ENCODE results near the gene RIMS4. TPM values are rescaled to one million over a fixed set of nuclear protein-coding genes. Genes with fewer than 3 reads are reported as not detected.

RIMS4 gene
- total RNA-seq, 1 donor from 2014 or later: 5.3 TPM

GRCh38 chr20:44799691-44800090 is 10.7 kb downstream of the RIMS4 start:
- TF ChIP-seq CTCF (IDR thresholded peaks at IDR 0.05): no peak
- no peak overlapping the region for H3K9ac ChIP-seq

GRCh38 chr20:44796758-44797457 is 13.4 kb downstream of the RIMS4 start:
- Histone ChIP-seq H3K27me3 (no peaks in the 10 kb centered on the region), H3K79me2 (ENCODE audit: low read depth) (no peaks in the 10 kb centered on the region), H3K4me2 (no peak overlapping the region), H3K36me3 (no peaks in the 10 kb centered on the region), H3K4me1 (peaks cover 8% of the 10 kb centered on the region), H2AFZ (replicated peaks) (no peak overlapping the region), H3K9ac (no peak overlapping the region), H3K9me3 (ENCODE audit: low read depth) (no peaks in the 10 kb centered on the region), H3F3A (ENCODE audit: low read depth) (no peaks in the 10 kb centered on the region), H4K20me1 (ENCODE audit: low read depth) (peaks cover 5% of the 10 kb centered on the region), H3K4me3 (no peak overlapping the region), H3K27ac (no peak overlapping the region)
- peaks cover 15% of the 10 kb centered on the region for H3K4me1 Mint-ChIP-seq
- no peaks in the 10 kb centered on the region for H3K9me3 Mint-ChIP-seq
- no peak overlapping the region for H3K4me3 Mint-ChIP-seq
- peaks cover 8% of the 10 kb centered on the region for H3K27me3 Mint-ChIP-seq (ENCODE audit: insufficient read depth, low read depth)
- DNase-seq (ENCODE audit: low spot score): no peak
- no peaks in the 10 kb centered on the region for H3K36me3 Mint-ChIP-seq
- TF ChIP-seq EZH2phosphoT487 (IDR thresholded peaks at IDR 0.05) (no peak), CTCF (IDR thresholded peaks at IDR 0.05) (no peak), EZH2 (IDR thresholded peaks at IDR 0.05) (no peak)
- no peak overlapping the region for H3K27ac Mint-ChIP-seq

More at GRCh38 chr20:44799691-44800090, 10.7 kb downstream of the RIMS4 start:
- Mint-ChIP-seq H3K36me3 (no peaks in the 10 kb centered on the region), H3K27me3 (ENCODE audit: insufficient read depth, low read depth) (peaks cover 6% of the 10 kb centered on the region), H3K4me1 (peaks cover 20% of the 10 kb centered on the region), H3K9me3 (no peaks in the 10 kb centered on the region), H3K4me3 (no peak overlapping the region), H3K27ac (no peak overlapping the region)
- no peak overlapping the region for H3K27ac ChIP-seq
- no peaks in the 10 kb centered on the region for H3K9me3 ChIP-seq (ENCODE audit: low read depth)
- no peaks in the 10 kb centered on the region for H3K27me3 ChIP-seq
- peaks cover 8% of the 10 kb centered on the region for H3K4me1 ChIP-seq
- H3K4me2 ChIP-seq: no peak overlapping the region
- peaks cover 5% of the 10 kb centered on the region for H4K20me1 ChIP-seq (ENCODE audit: low read depth)
- no peaks in the 10 kb centered on the region for H3K36me3 ChIP-seq
- no peaks in the 10 kb centered on the region for H3F3A ChIP-seq (ENCODE audit: low read depth)
- no peak overlapping the region for H2AFZ ChIP-seq (replicated peaks)
- H3K79me2 ChIP-seq (ENCODE audit: low read depth): no peaks in the 10 kb centered on the region
- DNase-seq (ENCODE audit: low spot score): no peak
- H3K4me3 ChIP-seq: no peak overlapping the region

- H3K27ac Mint-ChIP-seq: no peak overlapping the region
- H3K4me2 ChIP-seq: no peak overlapping the region
Observed at GRCh38 chr20:44796311-44796710, 14.0 kb downstream of the RIMS4 start.

More at GRCh38 chr20:44796311-44796710, 14.0 kb downstream of the RIMS4 start:
- TF ChIP-seq EZH2phosphoT487 (IDR thresholded peaks at IDR 0.05): no peak
- no peak for TF ChIP-seq CTCF (IDR thresholded peaks at IDR 0.05)
- no peak for TF ChIP-seq EZH2 (IDR thresholded peaks at IDR 0.05)
- peak; percentile 24 for DNase-seq (ENCODE audit: low spot score)
- Histone ChIP-seq H3F3A (ENCODE audit: low read depth) (no peaks in the 10 kb centered on the region), H2AFZ (replicated peaks) (no peak overlapping the region), H3K79me2 (ENCODE audit: low read depth) (no peaks in the 10 kb centered on the region), H3K9ac (no peak overlapping the region), H3K36me3 (no peaks in the 10 kb centered on the region), H3K4me1 (peaks cover 8% of the 10 kb centered on the region), H3K27ac (no peak overlapping the region), H4K20me1 (ENCODE audit: low read depth) (peaks cover 5% of the 10 kb centered on the region), H3K4me3 (no peak overlapping the region), H3K27me3 (no peaks in the 10 kb centered on the region), H3K9me3 (ENCODE audit: low read depth) (no peaks in the 10 kb centered on the region)
- Mint-ChIP-seq H3K36me3 (no peaks in the 10 kb centered on the region), H3K4me3 (no peak overlapping the region), H3K9me3 (no peaks in the 10 kb centered on the region), H3K27me3 (ENCODE audit: insufficient read depth, low read depth) (peaks cover 8% of the 10 kb centered on the region), H3K4me1 (peaks cover 15% of the 10 kb centered on the region)

Measured in neural progenitor cell (in vitro differentiated cells).